H9 (cell line): ENCODE data around the gene GNPTAB. TPM values are rescaled to one million over a fixed set of nuclear protein-coding genes. Genes with fewer than 3 reads are reported as not detected.

ENCODE experiments used
- DNase-seq: peaks from one replicate; pipeline ENCODE4 v3.0.0-alpha.2; 2017
- H2AFZ ChIP-seq: one replicate; pipeline ENCODE4 v1.6.1; 2013; ENCODE audit warnings: mild to moderate bottlenecking, low read length, control low read depth, moderate library complexity
- H2AK5ac ChIP-seq: 2 replicates; pipeline ENCODE4 v1.6.1; 2013; ENCODE audit warnings: low read length, control low read depth, mixed read lengths; ENCODE audit not compliant: insufficient read length
- H2BK120ac ChIP-seq: one replicate; pipeline ENCODE4 v1.6.1; 2013; ENCODE audit warnings: low read depth, mild to moderate bottlenecking, low read length, control low read depth, inconsistent platforms; ENCODE audit not compliant: poor library complexity, severe bottlenecking
- H2BK12ac ChIP-seq: 2 replicates; pipeline ENCODE4 v1.6.1; 2013; ENCODE audit warnings: low read length, control low read depth, mixed read lengths, low read depth; ENCODE audit not compliant: insufficient read length
- H2BK15ac ChIP-seq: 2 replicates; pipeline ENCODE4 v1.6.1; 2013; ENCODE audit warnings: low read depth, low read length, control low read depth
- H2BK20ac ChIP-seq: one replicate; pipeline ENCODE4 v1.6.1; 2013; ENCODE audit warnings: low read depth, mild to moderate bottlenecking, low read length, control low read depth, inconsistent platforms; ENCODE audit not compliant: poor library complexity, severe bottlenecking
- H2BK5ac ChIP-seq: 2 replicates; pipeline ENCODE4 v1.6.1; 2013; ENCODE audit warnings: low read length, control low read depth, mixed read lengths; ENCODE audit not compliant: insufficient read length
- H3K14ac ChIP-seq: 2 replicates; pipeline ENCODE4 v1.6.1; 2013; ENCODE audit warnings: low read length, control low read depth; ENCODE audit not compliant: insufficient read depth
- H3K18ac ChIP-seq: 2 replicates; pipeline ENCODE4 v1.6.1; 2013; ENCODE audit warnings: low read depth, mild to moderate bottlenecking, mixed read lengths, low read length, control low read depth; ENCODE audit not compliant: insufficient read length
- H3K23ac ChIP-seq: 2 replicates; pipeline ENCODE4 v1.6.1; 2013; ENCODE audit warnings: low read length, control low read depth, mixed read lengths, low read depth; ENCODE audit not compliant: insufficient read length
- H3K23me2 ChIP-seq: 2 replicates; pipeline ENCODE4 v1.6.1; 2013; ENCODE audit warnings: low read depth, mild to moderate bottlenecking, mixed read lengths, low read length, control low read depth; ENCODE audit not compliant: insufficient read length, poor library complexity, severe bottlenecking
- H3K27ac ChIP-seq: 2 replicates; pipeline ENCODE4 v1.5.1; 2013; ENCODE audit warnings: low read length, control low read depth, mixed read lengths, low read depth; ENCODE audit not compliant: insufficient read length
- H3K27me3 ChIP-seq: 2 replicates; pipeline ENCODE4 v1.6.1; 2013; ENCODE audit warnings: low read length, control low read depth, inconsistent platforms; ENCODE audit not compliant: insufficient read depth
- H3K4ac ChIP-seq: 2 replicates; pipeline ENCODE4 v1.6.1; 2013; ENCODE audit warnings: low read depth, mild to moderate bottlenecking, control low read depth, inconsistent platforms, low read length, moderate library complexity
- H3K4me1 ChIP-seq: 2 replicates; pipeline ENCODE4 v1.6.1; 2013; ENCODE audit warnings: low read length, control low read depth, inconsistent platforms; ENCODE audit not compliant: insufficient read depth
- H3K4me2 ChIP-seq: 2 replicates; pipeline ENCODE4 v1.6.1; 2013; ENCODE audit warnings: low read length, control low read depth, mixed read lengths; ENCODE audit not compliant: insufficient read length, insufficient read depth
- H3K56ac ChIP-seq: 2 replicates; pipeline ENCODE4 v1.6.1; 2013; ENCODE audit warnings: low read depth, mild to moderate bottlenecking, mixed read lengths, low read length, control low read depth; ENCODE audit not compliant: insufficient read length
- H3K79me1 ChIP-seq: 2 replicates; pipeline ENCODE4 v1.6.1; 2013; ENCODE audit warnings: low read depth, mild to moderate bottlenecking, moderate library complexity, low read length, control low read depth, inconsistent platforms; ENCODE audit not compliant: insufficient read depth, poor library complexity, severe bottlenecking
- H3K79me2 ChIP-seq: 2 replicates; pipeline ENCODE4 v1.6.1; 2013; ENCODE audit warnings: low read length, control low read depth, inconsistent platforms; ENCODE audit not compliant: insufficient read depth
- H3K9ac ChIP-seq: 2 replicates; pipeline ENCODE4 v1.6.1; 2013; ENCODE audit warnings: low read length, control low read depth, mixed read lengths; ENCODE audit not compliant: insufficient read length; ENCODE audit errors: extremely low read depth
- H3K9me3 ChIP-seq: one replicate; pipeline ENCODE4 v1.6.1; 2013; ENCODE audit warnings: low read depth, low read length, inconsistent platforms; ENCODE audit not compliant: control insufficient read depth
- H3T11ph ChIP-seq: one replicate; pipeline ENCODE4 v1.6.1; 2013; ENCODE audit warnings: mild to moderate bottlenecking, low read length, control low read depth, inconsistent platforms
- H4K20me1 ChIP-seq: one replicate; pipeline ENCODE4 v1.6.1; 2013; ENCODE audit not compliant: control insufficient read depth, insufficient read length, insufficient read depth
- H4K5ac ChIP-seq: 2 replicates; pipeline ENCODE4 v1.6.1; 2013; ENCODE audit warnings: low read depth, mild to moderate bottlenecking, mixed read lengths, low read length, control low read depth; ENCODE audit not compliant: insufficient read length
- H4K8ac ChIP-seq: replicated peaks from 2 replicates; pipeline ENCODE4 v1.6.1; 2013; ENCODE audit warnings: low read length, control low read depth, mixed read lengths, low read depth; ENCODE audit not compliant: insufficient read length
- H4K91ac ChIP-seq: 2 replicates; pipeline ENCODE4 v1.6.1; 2013; ENCODE audit warnings: low read depth, mild to moderate bottlenecking, moderate library complexity, mixed read lengths, low read length, control low read depth; ENCODE audit not compliant: insufficient read length
- H3K27ac Mint-ChIP-seq, 3 experiments: 2 replicates in 2 of 3; 3 replicates in 1 of 3; pipeline ENCODE4 v1.8.0; 2020 to 2021; ENCODE audit warnings: mixed read lengths in 3 of 3, mild to moderate bottlenecking in 1 of 3, moderate library complexity in 1 of 3
- H3K27me3 Mint-ChIP-seq: 2 replicates; pipeline ENCODE4 v1.8.0; 2021; ENCODE audit warnings: low read depth, mild to moderate bottlenecking, moderate library complexity, mixed read lengths
- H3K36me3 Mint-ChIP-seq, 3 experiments: 2 replicates in 2 of 3; 3 replicates in 1 of 3; pipeline ENCODE4 v1.8.0; 2020 to 2021; ENCODE audit warnings: low read depth in 3 of 3, mixed read lengths in 3 of 3; ENCODE audit not compliant: insufficient read depth in 1 of 3
- H3K4me1 Mint-ChIP-seq, 2 experiments: 2 replicates each; pipeline ENCODE4 v1.8.0; 2020; ENCODE audit warnings: mixed read lengths in 2 of 2
- H3K4me3 Mint-ChIP-seq, 2 experiments: 2 replicates in 1 of 2; 3 replicates in 1 of 2; pipeline ENCODE4 v1.8.0; 2020 to 2021; ENCODE audit warnings: mild to moderate bottlenecking in 2 of 2, mixed read lengths in 2 of 2, moderate library complexity in 1 of 2
- H3K9me3 Mint-ChIP-seq, 2 experiments: 2 replicates in 1 of 2; 3 replicates in 1 of 2; pipeline ENCODE4 v1.8.0; 2020; ENCODE audit warnings: mild to moderate bottlenecking in 2 of 2, mixed read lengths in 2 of 2, moderate library complexity in 1 of 2
- WGBS: extraction: QIAGEN DNeasy Blood & Tissue Kit; methylation state at CpG from one replicate; pipeline ENCODE4 v1.1.7; 2013; ENCODE audit warnings: missing lambda C conversion rate, low lambda C conversion rate, mixed read lengths; ENCODE audit not compliant: insufficient read length; ENCODE audit errors: extremely low coverage; 5-methylcytosine and 5-hydroxymethylcytosine counted together
- total RNA-seq: library from RNA; stranded (reverse); gene quantifications from 2 replicates; pipeline ENCODE4 v1.2.1, GENCODE V29; 2021
- TF ChIP-seq, protein P1 (sequence below): fragments of 200-600 bp; sonication (generic); conservative IDR thresholded peaks from 3 replicates; pipeline ENCODE4 v1.8.0; 2021; ENCODE audit warnings: antibody characterized with exemption, mild to moderate bottlenecking

GNPTAB gene
- total RNA-seq, 1 experiment from 2014 or later, result 44.3 TPM

DNA sequence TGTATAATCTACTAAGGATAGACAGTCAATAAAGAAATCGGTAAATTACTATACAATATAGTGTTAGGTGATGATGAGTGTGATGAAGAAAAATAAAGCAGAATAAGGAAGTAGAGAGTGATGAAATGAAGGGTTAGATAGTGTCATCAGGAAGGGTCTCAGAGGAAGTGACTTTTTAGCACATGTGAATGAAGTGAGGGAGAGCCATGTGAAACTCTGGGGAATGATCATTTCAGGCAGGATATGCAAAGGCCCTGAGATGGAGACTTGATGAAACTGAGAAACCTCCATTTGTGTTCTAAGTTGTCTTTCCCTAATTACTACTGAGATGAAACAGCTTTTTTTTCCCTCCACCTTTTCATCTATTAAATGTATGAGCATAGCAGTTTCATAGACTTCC lies 19.4 kb upstream of the GNPTAB start:
- no peak overlapping the region for H2BK12ac ChIP-seq
- H2AK5ac ChIP-seq, result no peak overlapping the region
- no peaks in the 10 kb centered on the region for H3K79me1 ChIP-seq
- H3K27me3 ChIP-seq, result no peaks in the 10 kb centered on the region
- H3K14ac ChIP-seq, result no peak overlapping the region
- TF ChIP-seq, protein P1, sequence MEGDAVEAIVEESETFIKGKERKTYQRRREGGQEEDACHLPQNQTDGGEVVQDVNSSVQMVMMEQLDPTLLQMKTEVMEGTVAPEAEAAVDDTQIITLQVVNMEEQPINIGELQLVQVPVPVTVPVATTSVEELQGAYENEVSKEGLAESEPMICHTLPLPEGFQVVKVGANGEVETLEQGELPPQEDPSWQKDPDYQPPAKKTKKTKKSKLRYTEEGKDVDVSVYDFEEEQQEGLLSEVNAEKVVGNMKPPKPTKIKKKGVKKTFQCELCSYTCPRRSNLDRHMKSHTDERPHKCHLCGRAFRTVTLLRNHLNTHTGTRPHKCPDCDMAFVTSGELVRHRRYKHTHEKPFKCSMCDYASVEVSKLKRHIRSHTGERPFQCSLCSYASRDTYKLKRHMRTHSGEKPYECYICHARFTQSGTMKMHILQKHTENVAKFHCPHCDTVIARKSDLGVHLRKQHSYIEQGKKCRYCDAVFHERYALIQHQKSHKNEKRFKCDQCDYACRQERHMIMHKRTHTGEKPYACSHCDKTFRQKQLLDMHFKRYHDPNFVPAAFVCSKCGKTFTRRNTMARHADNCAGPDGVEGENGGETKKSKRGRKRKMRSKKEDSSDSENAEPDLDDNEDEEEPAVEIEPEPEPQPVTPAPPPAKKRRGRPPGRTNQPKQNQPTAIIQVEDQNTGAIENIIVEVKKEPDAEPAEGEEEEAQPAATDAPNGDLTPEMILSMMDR, result no peak
- H2BK20ac ChIP-seq, result no peak overlapping the region
- peaks cover 0 to 2% of the 10 kb centered on the region in 2 experiments; a peak in 1 of 4 replicates for H3K4me1 Mint-ChIP-seq
- H2BK5ac ChIP-seq, result no peak overlapping the region
- no peaks in the 10 kb centered on the region for H3K9me3 ChIP-seq
- no peak overlapping the region for H3K23ac ChIP-seq
- H2AFZ ChIP-seq, result no peak overlapping the region
- no peak overlapping the region for H4K8ac ChIP-seq
- H3K4me3 Mint-ChIP-seq, result no peak overlapping the region
- H4K5ac ChIP-seq, result no peak overlapping the region
- H3T11ph ChIP-seq, result no peak overlapping the region
- H3K4me2 ChIP-seq, result no peak overlapping the region
- no peak overlapping the region for H3K4ac ChIP-seq
- no peak overlapping the region for H3K27ac ChIP-seq
- H4K91ac ChIP-seq, result no peak overlapping the region
- DNase-seq, result no peak
- H3K9ac ChIP-seq, result no peak overlapping the region
- no peak overlapping the region for H2BK120ac ChIP-seq
- no peak overlapping the region for H3K27ac Mint-ChIP-seq
- H4K20me1 ChIP-seq, result no peaks in the 10 kb centered on the region
- no peaks in the 10 kb centered on the region for H3K79me2 ChIP-seq
- no peak overlapping the region for H3K18ac ChIP-seq
- H3K4me1 ChIP-seq, result no peaks in the 10 kb centered on the region
- H2BK15ac ChIP-seq, result no peak overlapping the region
- H3K9me3 Mint-ChIP-seq, result no peaks in the 10 kb centered on the region
- H3K23me2 ChIP-seq, result no peaks in the 10 kb centered on the region
- WGBS, result no CpG with 5 or more reads among the region's 1 CpG
- no peaks in the 10 kb centered on the region for H3K36me3 Mint-ChIP-seq
- no peak overlapping the region for H3K56ac ChIP-seq
- no peaks in the 10 kb centered on the region for H3K27me3 Mint-ChIP-seq
